IMR-90 (cell line): ENCODE results near the gene SLC35C1. TPM values are rescaled to one million over a fixed set of nuclear protein-coding genes. Genes with fewer than 3 reads are reported as not detected.

Experiments
- ATAC-seq: fragments of 200-7000 bp; cut with Tn5 transposase; 2 replicates; pipeline ENCODE4 v1.9.1; 2020; ENCODE audit warnings: low read depth, mild to moderate bottlenecking, moderate library complexity
- BruUV-seq: library from RNA; stranded (reverse); fragments of 400-500 nt; replicated peaks from 2 replicates; lab custom pipeline; 2021; lab: Mats Ljungman, UMichigan
- CTCF ChIA-PET: fragments of 300-600 bp; formaldehyde crosslinking; extraction: SDS; loops from one replicate; lab custom pipeline; 2021; ENCODE audit warnings: antibody characterized with exemption; lab: Yijun Ruan, JAX
- POLR2A ChIA-PET: fragments of 300-600 bp; sonication (Branson Sonifier 250); formaldehyde crosslinking; loops from one replicate; lab custom pipeline; 2022; ENCODE audit warnings: antibody characterized with exemption; ENCODE audit not compliant: unreplicated experiment; lab: Charles Lee
- DNase-seq: peaks from one replicate; pipeline ENCODE4 v3.0.0; 2013
- H2AFZ ChIP-seq: replicated peaks from 2 replicates; pipeline ENCODE3; 2013; ENCODE audit warnings: low read length, mild to moderate bottlenecking; ENCODE audit not compliant: poor library complexity
- H2AK5ac ChIP-seq: 2 replicates; pipeline ENCODE4 v1.6.1; 2013; ENCODE audit warnings: low read depth, low read length, inconsistent platforms
- H2AK9ac ChIP-seq: replicated peaks from 2 replicates; pipeline ENCODE3; 2013; ENCODE audit warnings: mild to moderate bottlenecking, low read depth, low read length, moderate library complexity; ENCODE audit not compliant: poor library complexity
- H2BK120ac ChIP-seq: 2 replicates; pipeline ENCODE4 v1.6.1; 2013; ENCODE audit warnings: low read depth, low read length, inconsistent platforms
- H2BK15ac ChIP-seq: 3 replicates; pipeline ENCODE4 v1.6.1; 2013; ENCODE audit warnings: low read depth, low read length, inconsistent platforms
- H2BK20ac ChIP-seq: 2 replicates; pipeline ENCODE4 v1.6.1; 2013; ENCODE audit warnings: low read depth, mild to moderate bottlenecking, inconsistent platforms, low read length, moderate library complexity
- H2BK5ac ChIP-seq: 2 replicates; pipeline ENCODE4 v1.6.1; 2013; ENCODE audit warnings: mild to moderate bottlenecking, low read depth, low read length, inconsistent platforms; ENCODE audit not compliant: poor library complexity, severe bottlenecking
- H3K14ac ChIP-seq: replicated peaks from 2 replicates; pipeline ENCODE4 v1.6.1; 2013; ENCODE audit warnings: low read depth, low read length, inconsistent platforms
- H3K18ac ChIP-seq: 2 replicates; pipeline ENCODE4 v1.6.1; 2013; ENCODE audit warnings: low read depth, low read length, control low read depth
- H3K23ac ChIP-seq: 2 replicates; pipeline ENCODE4 v1.6.1; 2013; ENCODE audit warnings: low read depth, low read length, inconsistent platforms
- H3K27ac ChIP-seq: 2 replicates; pipeline ENCODE4 v1.5.1; 2013; ENCODE audit warnings: mild to moderate bottlenecking, control low read depth, low read length; ENCODE audit not compliant: insufficient read depth
- H3K27me3 ChIP-seq: 2 replicates; pipeline ENCODE4 v1.6.1; 2013; ENCODE audit warnings: low read length; ENCODE audit not compliant: control insufficient read depth, insufficient read depth
- H3K36me3 ChIP-seq: 2 replicates; pipeline ENCODE4 v1.6.1; 2013; ENCODE audit warnings: low read length, mixed read lengths; ENCODE audit not compliant: control insufficient read depth, insufficient read depth
- H3K4ac ChIP-seq: 2 replicates; pipeline ENCODE4 v1.6.1; 2013; ENCODE audit warnings: low read depth, low read length, inconsistent platforms
- H3K4me1 ChIP-seq: 2 replicates; pipeline ENCODE4 v1.6.1; 2013; ENCODE audit warnings: low read length, mixed read lengths; ENCODE audit not compliant: control insufficient read depth, insufficient read depth
- H3K4me2 ChIP-seq: 2 replicates; pipeline ENCODE4 v1.6.1; 2013; ENCODE audit warnings: low read depth, mild to moderate bottlenecking, control low read depth, low read length, moderate library complexity
- H3K4me3 ChIP-seq: 2 replicates; pipeline ENCODE4 v1.5.1; 2013; ENCODE audit warnings: low read depth, mild to moderate bottlenecking, control low read depth, low read length, moderate library complexity; ENCODE audit not compliant: insufficient read depth
- H3K56ac ChIP-seq: 2 replicates; pipeline ENCODE4 v1.6.1; 2013; ENCODE audit warnings: low read length, inconsistent platforms; ENCODE audit not compliant: insufficient read depth; ENCODE audit errors: extremely low read depth
- H3K79me1 ChIP-seq, 2 experiments: 2 replicates each; pipeline ENCODE4 v1.6.1; 2013; ENCODE audit warnings: low read length in 2 of 2, inconsistent platforms in 1 of 2, low read depth in 1 of 2
- H3K9ac ChIP-seq: 2 replicates; pipeline ENCODE4 v1.6.1; 2013; ENCODE audit warnings: low read depth, low read length, control low read depth
- H3K9me1 ChIP-seq: 2 replicates; pipeline ENCODE4 v1.6.1; 2013; ENCODE audit warnings: low read length, inconsistent platforms; ENCODE audit not compliant: insufficient read depth
- H3K9me3 ChIP-seq: 2 replicates; pipeline ENCODE4 v1.6.1; 2013; ENCODE audit warnings: low read length; ENCODE audit not compliant: control insufficient read depth, insufficient read depth
- H4K20me1 ChIP-seq: 2 replicates; pipeline ENCODE4 v1.6.1; 2013; ENCODE audit warnings: low read length, inconsistent platforms; ENCODE audit not compliant: insufficient read depth
- H4K5ac ChIP-seq: 2 replicates; pipeline ENCODE4 v1.6.1; 2013; ENCODE audit warnings: mild to moderate bottlenecking, low read depth, low read length, control low read depth
- H4K8ac ChIP-seq, 2 experiments: 2 replicates each; pipeline ENCODE4 v1.6.1; 2013; ENCODE audit warnings: low read depth in 2 of 2, low read length in 2 of 2, control low read depth in 1 of 2, inconsistent platforms in 1 of 2
- H4K91ac ChIP-seq: 2 replicates; pipeline ENCODE4 v1.6.1; 2013; ENCODE audit warnings: low read depth, low read length, inconsistent platforms; ENCODE audit not compliant: insufficient read depth
- BHLHE40 ChIP-seq: fragments of 150-350 bp; IDR thresholded peaks from 2 replicates; pipeline ENCODE4 v1.6.1; 2016; ENCODE audit warnings: mild to moderate bottlenecking, low read depth, low read length
- CEBPB ChIP-seq: IDR thresholded peaks from 2 replicates; pipeline ENCODE4 v1.6.1; 2012; ENCODE audit warnings: low read depth, low read length, improper control_type of control experiment
- CHD1 ChIP-seq: IDR thresholded peaks from 2 replicates; pipeline ENCODE4 v1.6.1; 2012; ENCODE audit warnings: low read depth, low read length, improper control_type of control experiment
- FOS ChIP-seq: fragments of 150-350 bp; IDR thresholded peaks from 2 replicates; pipeline ENCODE4 v1.6.1; 2016; ENCODE audit warnings: low read depth, low read length
- MAFK ChIP-seq: IDR thresholded peaks from 2 replicates; pipeline ENCODE4 v1.6.1; 2012; ENCODE audit warnings: low read depth, low read length, improper control_type of control experiment
- MAZ ChIP-seq: IDR thresholded peaks from 2 replicates; pipeline ENCODE4 v1.6.1; 2012; ENCODE audit warnings: low read depth, mild to moderate bottlenecking, low read length, improper control_type of control experiment, moderate library complexity, borderline replicate concordance
- MXI1 ChIP-seq: IDR thresholded peaks from 2 replicates; pipeline ENCODE4 v1.6.1; 2012; ENCODE audit warnings: low read depth, mild to moderate bottlenecking, low read length, moderate library complexity, borderline replicate concordance
- POLR2A ChIP-seq: IDR thresholded peaks from 2 replicates; pipeline ENCODE4 v1.6.1; 2012; ENCODE audit warnings: mild to moderate bottlenecking, low read depth, low read length
- RAD21 ChIP-seq: IDR thresholded peaks from 2 replicates; pipeline ENCODE4 v1.6.1; 2012; ENCODE audit warnings: low read length, improper control_type of control experiment
- RCOR1 ChIP-seq: IDR thresholded peaks from 2 replicates; pipeline ENCODE4 v1.6.1; 2012; ENCODE audit warnings: mild to moderate bottlenecking, low read length, improper control_type of control experiment; ENCODE audit not compliant: insufficient replicate concordance
- RFX5 ChIP-seq: IDR thresholded peaks from 2 replicates; pipeline ENCODE4 v1.8.0; 2012; ENCODE audit warnings: low read depth, mild to moderate bottlenecking, low read length, moderate library complexity
- SMC3 ChIP-seq: fragments of 150-350 bp; IDR thresholded peaks from 2 replicates; pipeline ENCODE4 v1.6.1; 2016; ENCODE audit warnings: low read depth, mild to moderate bottlenecking, antibody characterized with exemption, low read length, moderate library complexity
- whole genome bisulfite sequencing, 2 experiments: methylation state at CpG; one replicate each; pipeline versions ENCODE4 v1.1.5 to v1.1.7; 2013; ENCODE audit warnings: missing lambda C conversion rate in 2 of 2; ENCODE audit not compliant: insufficient read length in 1 of 2; ENCODE audit errors: extremely low coverage in 2 of 2; 5-methylcytosine and 5-hydroxymethylcytosine counted together
- dilution Hi-C: fragments of 300-500 bp; cut with HindIII; formaldehyde crosslinking; loops from one replicate; pipeline ENCODE4 v1.14.3; 2018; ENCODE audit warnings: low sequenced_read_pairs; ENCODE audit not compliant: unreplicated experiment
- in situ Hi-C: fragments of 300-500 bp; cut with MboI; formaldehyde crosslinking; loops from 3 replicates; pipeline ENCODE4 v1.14.3; 2019; ENCODE audit warnings: low sequenced_read_pairs, inconsistent platforms, mixed read lengths
- intact Hi-C: fragments of 100-400 bp; cut with micrococcal nuclease; formaldehyde crosslinking; loops from 2 replicates; pipeline ENCODE4 v1.10.0; 2022
- polyA plus RNA-seq, 3 experiments: library from polyadenylated mRNA; depleted of rRNA; stranded (reverse); fragments of >200 nt; gene quantifications; 2 replicates each; pipeline ENCODE4 v1.2.3, GENCODE V29; 2012; ENCODE audit warnings: low replicate concordance in 1 of 3
- total RNA-seq: library from RNA; depleted of rRNA; stranded (reverse); fragments of >200 nt; gene quantifications from 2 replicates; pipeline ENCODE4 v1.2.3, GENCODE V29; 2012
- TF ChIP-seq, protein P1 (sequence below): conservative IDR thresholded peaks from 2 replicates; pipeline ENCODE4 v1.5.1; 2012; ENCODE audit warnings: mild to moderate bottlenecking, low read depth, low read length, improper control_type of control experiment
- TF ChIP-seq, protein P2 (sequence below): fragments of 150-350 bp; IDR thresholded peaks from 2 replicates; pipeline ENCODE4 v1.6.1; 2017; ENCODE audit warnings: mild to moderate bottlenecking, antibody characterized with exemption, low read length, low read depth
- TF ChIP-seq, protein P3 (sequence below): fragments of 150-350 bp; IDR thresholded peaks from 2 replicates; pipeline ENCODE4 v1.6.1; 2016; ENCODE audit warnings: low read depth, mild to moderate bottlenecking, low read length, moderate library complexity, borderline replicate concordance

SLC35C1 gene
- total and polyA plus RNA-seq, 2 of the 4 experiments (the other 2 are of a cell fraction) = 4.3 to 27.1 TPM

DNA sequence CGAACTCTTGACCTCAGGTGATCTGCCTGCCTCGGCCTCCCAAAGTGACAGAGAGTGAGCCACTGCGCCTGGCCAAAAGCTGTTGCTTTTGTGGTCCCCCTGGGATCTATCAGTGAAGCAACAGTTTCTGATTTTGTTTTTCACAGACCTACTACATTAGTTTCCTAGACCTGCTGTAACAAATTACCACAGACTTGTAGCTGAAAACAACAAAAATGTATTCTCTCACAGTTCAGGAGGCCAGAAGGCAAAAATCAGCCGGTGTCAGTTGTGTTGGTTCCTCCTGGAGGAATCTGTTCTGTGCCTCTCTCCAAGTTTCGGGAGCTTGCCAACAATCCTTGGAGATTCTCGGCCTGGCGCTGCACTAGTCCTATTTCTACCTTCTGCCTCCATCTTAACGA, 8.5 kb upstream of the SLC35C1 start:
- H2AK9ac ChIP-seq = no peak overlapping the region
- no peak overlapping the region for H2BK5ac ChIP-seq
- no peak overlapping the region for H3K4me3 ChIP-seq
- no peaks in the 10 kb centered on the region for H3K36me3 ChIP-seq
- 90% methylated on average over 4 of the region's 8 CpGs; no CpG with 5 or more reads in 1 of the 2 experiments for WGBS, 2 experiments
- TF ChIP-seq BHLHE40 = no peak
- no peak for TF ChIP-seq MAFK
- no peak for TF ChIP-seq FOS
- no peak for TF ChIP-seq MXI1
- TF ChIP-seq, protein P1, sequence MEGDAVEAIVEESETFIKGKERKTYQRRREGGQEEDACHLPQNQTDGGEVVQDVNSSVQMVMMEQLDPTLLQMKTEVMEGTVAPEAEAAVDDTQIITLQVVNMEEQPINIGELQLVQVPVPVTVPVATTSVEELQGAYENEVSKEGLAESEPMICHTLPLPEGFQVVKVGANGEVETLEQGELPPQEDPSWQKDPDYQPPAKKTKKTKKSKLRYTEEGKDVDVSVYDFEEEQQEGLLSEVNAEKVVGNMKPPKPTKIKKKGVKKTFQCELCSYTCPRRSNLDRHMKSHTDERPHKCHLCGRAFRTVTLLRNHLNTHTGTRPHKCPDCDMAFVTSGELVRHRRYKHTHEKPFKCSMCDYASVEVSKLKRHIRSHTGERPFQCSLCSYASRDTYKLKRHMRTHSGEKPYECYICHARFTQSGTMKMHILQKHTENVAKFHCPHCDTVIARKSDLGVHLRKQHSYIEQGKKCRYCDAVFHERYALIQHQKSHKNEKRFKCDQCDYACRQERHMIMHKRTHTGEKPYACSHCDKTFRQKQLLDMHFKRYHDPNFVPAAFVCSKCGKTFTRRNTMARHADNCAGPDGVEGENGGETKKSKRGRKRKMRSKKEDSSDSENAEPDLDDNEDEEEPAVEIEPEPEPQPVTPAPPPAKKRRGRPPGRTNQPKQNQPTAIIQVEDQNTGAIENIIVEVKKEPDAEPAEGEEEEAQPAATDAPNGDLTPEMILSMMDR = no peak
- TF ChIP-seq RCOR1 = no peak
- TF ChIP-seq, protein P2, sequence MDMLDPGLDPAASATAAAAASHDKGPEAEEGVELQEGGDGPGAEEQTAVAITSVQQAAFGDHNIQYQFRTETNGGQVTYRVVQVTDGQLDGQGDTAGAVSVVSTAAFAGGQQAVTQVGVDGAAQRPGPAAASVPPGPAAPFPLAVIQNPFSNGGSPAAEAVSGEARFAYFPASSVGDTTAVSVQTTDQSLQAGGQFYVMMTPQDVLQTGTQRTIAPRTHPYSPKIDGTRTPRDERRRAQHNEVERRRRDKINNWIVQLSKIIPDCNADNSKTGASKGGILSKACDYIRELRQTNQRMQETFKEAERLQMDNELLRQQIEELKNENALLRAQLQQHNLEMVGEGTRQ = no peak
- TF ChIP-seq POLR2A = no peak
- TF ChIP-seq CHD1 = no peak
- TF ChIP-seq SMC3 = no peak
- TF ChIP-seq, protein P3, sequence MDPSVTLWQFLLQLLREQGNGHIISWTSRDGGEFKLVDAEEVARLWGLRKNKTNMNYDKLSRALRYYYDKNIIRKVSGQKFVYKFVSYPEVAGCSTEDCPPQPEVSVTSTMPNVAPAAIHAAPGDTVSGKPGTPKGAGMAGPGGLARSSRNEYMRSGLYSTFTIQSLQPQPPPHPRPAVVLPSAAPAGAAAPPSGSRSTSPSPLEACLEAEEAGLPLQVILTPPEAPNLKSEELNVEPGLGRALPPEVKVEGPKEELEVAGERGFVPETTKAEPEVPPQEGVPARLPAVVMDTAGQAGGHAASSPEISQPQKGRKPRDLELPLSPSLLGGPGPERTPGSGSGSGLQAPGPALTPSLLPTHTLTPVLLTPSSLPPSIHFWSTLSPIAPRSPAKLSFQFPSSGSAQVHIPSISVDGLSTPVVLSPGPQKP = no peak
- no peak for TF ChIP-seq CEBPB
- no peak for TF ChIP-seq MAZ
- TF ChIP-seq RAD21 = no peak
- TF ChIP-seq RFX5 = no peak
- no peak overlapping the region for H3K27ac ChIP-seq
- dilution Hi-C loops (no loop called here), intact Hi-C loops (no loop called here), in situ Hi-C loops (no loop called here)
- no peak overlapping the region for H4K91ac ChIP-seq
- no peak overlapping the region for H2BK120ac ChIP-seq
- H2BK15ac ChIP-seq = no peak overlapping the region
- peaks cover 4% of the 10 kb centered on the region; the same call in 1 of the 2 replicates for H3K4me1 ChIP-seq
- H3K9me3 ChIP-seq = no peaks in the 10 kb centered on the region
- H3K9me1 ChIP-seq = peaks cover 4% of the 10 kb centered on the region; the same call in 1 of the 2 replicates
- no peak overlapping the region for H4K8ac ChIP-seq
- H3K14ac ChIP-seq = no peak overlapping the region
- H2AFZ ChIP-seq = no peak overlapping the region
- H3K27me3 ChIP-seq = peaks cover 9% of the 10 kb centered on the region
- CTCF ChIA-PET = interaction anchor here (1.4 kb wide), 1 partner anchor 25 kb away, joined by 3 read pairs; no protein-coding TSS in a partner anchor
- no TSS peak for BruUV-seq
- H3K4ac ChIP-seq = no peak overlapping the region
- no peaks in the 10 kb centered on the region for H3K79me1 ChIP-seq
- no peak overlapping the region for H3K4me2 ChIP-seq
- no peak overlapping the region for H3K23ac ChIP-seq
- H4K20me1 ChIP-seq = no peaks in the 10 kb centered on the region
- H2AK5ac ChIP-seq = no peak overlapping the region
- no peak overlapping the region for H3K9ac ChIP-seq
- H2BK20ac ChIP-seq = no peak overlapping the region
- no peak overlapping the region for H3K56ac ChIP-seq
- ATAC-seq = no peak
- POLR2A ChIA-PET = no interaction called here
- no peak overlapping the region for H3K18ac ChIP-seq
- H4K5ac ChIP-seq = no peak overlapping the region
- DNase-seq = no peak
